PC-3 (cell line): ENCODE measurements around the gene CCDC192.

Experiments
- CTCF ChIP-seq: fragments of 300-600 bp; sonication (generic); conservative IDR thresholded peaks from 2 replicates; pipeline ENCODE4 v1.5.1; 2017; ENCODE audit warnings: antibody characterized with exemption, low read depth, mild to moderate bottlenecking, low read length
- EZH2 ChIP-seq: fragments of 300-600 bp; sonication (generic); IDR thresholded peaks from one replicate; pipeline ENCODE4 v1.6.1; 2017; ENCODE audit warnings: antibody characterized with exemption, mild to moderate bottlenecking, low read length; ENCODE audit not compliant: unreplicated experiment
- EZH2phosphoT487 ChIP-seq: fragments of 300-600 bp; sonication (generic); IDR thresholded peaks from 2 replicates; pipeline ENCODE4 v1.6.1; 2018; ENCODE audit warnings: mild to moderate bottlenecking, antibody characterized with exemption, low read length, borderline replicate concordance

- TF ChIP-seq CTCF (no peak), EZH2phosphoT487 (no peak), EZH2 (no peak)
Observed at GRCh38 chr5:127697894-127698600, 5.1 kb upstream of the CCDC192 start.
